Hepatocyte (in vitro differentiated cells): ENCODE measurements around the gene PTAR1. TPM values are rescaled to one million over a fixed set of nuclear protein-coding genes. Genes with fewer than 3 reads are reported as not detected.

Source experiments
- DNase-seq: peaks from one replicate; pipeline ENCODE4 v3.0.0-alpha.2; 2016; ENCODE audit warnings: low spot score
- H2AFZ ChIP-seq: fragments of 200-600 bp; sonication (generic); 2 replicates; pipeline ENCODE4 v1.6.0; 2016; ENCODE audit warnings: antibody characterized with exemption, mild to moderate bottlenecking
- H3K27ac ChIP-seq: fragments of 200-600 bp; sonication (generic); 2 replicates; pipeline ENCODE4 v1.5.1; 2016; ENCODE audit warnings: mild to moderate bottlenecking
- H3K27me3 ChIP-seq: fragments of 200-600 bp; sonication (generic); 2 replicates; pipeline ENCODE4 v1.6.1; 2016
- H3K36me3 ChIP-seq: fragments of 200-600 bp; sonication (generic); replicated peaks from 2 replicates; pipeline ENCODE4 v1.5.1; 2016; ENCODE audit warnings: low read depth; ENCODE audit not compliant: insufficient read depth
- H3K4me1 ChIP-seq: fragments of 200-600 bp; sonication (generic); 2 replicates; pipeline ENCODE4 v1.5.1; 2016; ENCODE audit warnings: mild to moderate bottlenecking, moderate library complexity; ENCODE audit not compliant: insufficient read depth
- H3K4me2 ChIP-seq: fragments of 200-600 bp; sonication (generic); 2 replicates; pipeline ENCODE4 v1.6.0; 2016
- H3K4me3 ChIP-seq: fragments of 200-600 bp; sonication (generic); 2 replicates; pipeline ENCODE4 v1.5.1; 2016; ENCODE audit warnings: mild to moderate bottlenecking
- H3K79me2 ChIP-seq: fragments of 200-600 bp; sonication (generic); 2 replicates; pipeline ENCODE4 v1.6.0; 2017; ENCODE audit warnings: mild to moderate bottlenecking
- H3K9me2 ChIP-seq: fragments of 200-600 bp; sonication (generic); replicated peaks from 2 replicates; pipeline ENCODE4 v1.6.0; 2017; ENCODE audit warnings: mild to moderate bottlenecking; ENCODE audit not compliant: insufficient read depth
- H3K9me3 ChIP-seq: fragments of 200-600 bp; sonication (generic); 2 replicates; pipeline ENCODE4 v1.5.1; 2016; ENCODE audit warnings: low read depth, mild to moderate bottlenecking
- H4K20me1 ChIP-seq: fragments of 200-600 bp; sonication (generic); 2 replicates; pipeline ENCODE4 v1.6.0; 2016; ENCODE audit warnings: mild to moderate bottlenecking; ENCODE audit not compliant: insufficient read depth, poor library complexity, severe bottlenecking
- EZH2 ChIP-seq: fragments of 200-600 bp; sonication (generic); IDR thresholded peaks from 2 replicates; pipeline ENCODE4 v1.6.1; 2016; ENCODE audit warnings: antibody characterized with exemption, mild to moderate bottlenecking, borderline replicate concordance
- EZH2phosphoT487 ChIP-seq: fragments of 200-600 bp; sonication (generic); IDR thresholded peaks from one replicate; pipeline ENCODE4 v1.6.1; 2018; ENCODE audit warnings: antibody characterized with exemption, mild to moderate bottlenecking, low read depth, moderate library complexity; ENCODE audit not compliant: unreplicated experiment, severe bottlenecking
- WGBS: methylation state at CpG from one replicate; pipeline ENCODE4 v1.1.6; 2016; ENCODE audit warnings: low lambda C conversion rate; ENCODE audit errors: missing lambda C conversion rate; 5-methylcytosine and 5-hydroxymethylcytosine counted together
- polyA plus RNA-seq: library from polyadenylated mRNA; unstranded; fragments of >200 nt; fragmentation: Nextera tagmentation; extraction: Ambion mirVana; gene quantifications from 2 replicates; pipeline ENCODE4 v1.2.1, GENCODE V29; 2016
- total RNA-seq: library from RNA; depleted of rRNA; stranded (reverse); fragments of >200 nt; gene quantifications from 2 replicates; pipeline ENCODE4 v1.2.3, GENCODE V29; 2014
- TF ChIP-seq, protein P1 (sequence below): fragments of 200-600 bp; sonication (generic); IDR thresholded peaks from 2 replicates; pipeline ENCODE4 v1.5.1; 2016; ENCODE audit warnings: antibody characterized with exemption, mild to moderate bottlenecking; ENCODE audit not compliant: poor library complexity

PTAR1 gene
- total and polyA plus RNA-seq, 2 experiments from 2014 or later = 10.8 to 75.1 TPM

DNA sequence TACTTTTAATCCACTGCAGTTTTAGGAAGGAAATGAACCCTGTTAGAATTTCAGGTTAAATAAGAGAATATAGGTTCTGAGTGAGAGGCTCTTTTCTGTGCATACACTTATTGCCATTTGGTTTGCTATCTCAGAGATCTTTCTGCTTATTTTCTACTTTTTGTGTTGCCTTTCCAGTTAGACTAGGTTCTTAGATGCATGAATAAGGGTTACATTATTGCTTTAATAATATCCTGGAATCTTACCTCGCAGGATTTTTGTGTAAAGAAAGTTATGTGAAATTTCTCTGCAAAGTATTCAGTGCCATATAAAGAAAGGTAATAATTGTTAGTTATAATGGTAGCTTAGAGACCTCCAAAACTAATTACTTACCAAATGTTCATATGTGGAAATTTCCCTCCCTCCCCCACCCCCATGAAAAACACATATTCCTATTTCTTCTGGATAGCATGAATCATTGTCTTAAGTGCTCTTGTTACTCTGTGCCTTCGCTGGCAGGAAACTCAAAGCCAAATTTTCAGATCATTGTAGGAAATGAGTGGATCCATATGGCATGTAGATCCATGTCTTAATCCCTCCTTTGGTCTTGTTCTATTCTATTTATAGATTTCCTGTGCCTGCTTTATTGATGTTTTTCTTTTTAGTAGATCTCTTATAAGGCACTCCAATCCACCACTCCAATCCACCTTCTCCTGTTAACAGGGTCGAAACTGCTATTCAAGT lies 84.9 kb downstream of the PTAR1 start:
- Histone ChIP-seq H3K4me1 (peaks cover 6% of the 10 kb centered on the region), H3K27me3 (no peaks in the 10 kb centered on the region), H2AFZ (no peak overlapping the region), H3K36me3 (no peaks in the 10 kb centered on the region), H3K9me3 (no peaks in the 10 kb centered on the region), H3K79me2 (no peaks in the 10 kb centered on the region), H3K4me2 (peak overlapping the region; percentile 1), H3K9me2 (no peaks in the 10 kb centered on the region), H3K4me3 (no peak overlapping the region), H3K27ac (peak overlapping the region; percentile 44), H4K20me1 (no peaks in the 10 kb centered on the region)
- TF ChIP-seq, protein P1, sequence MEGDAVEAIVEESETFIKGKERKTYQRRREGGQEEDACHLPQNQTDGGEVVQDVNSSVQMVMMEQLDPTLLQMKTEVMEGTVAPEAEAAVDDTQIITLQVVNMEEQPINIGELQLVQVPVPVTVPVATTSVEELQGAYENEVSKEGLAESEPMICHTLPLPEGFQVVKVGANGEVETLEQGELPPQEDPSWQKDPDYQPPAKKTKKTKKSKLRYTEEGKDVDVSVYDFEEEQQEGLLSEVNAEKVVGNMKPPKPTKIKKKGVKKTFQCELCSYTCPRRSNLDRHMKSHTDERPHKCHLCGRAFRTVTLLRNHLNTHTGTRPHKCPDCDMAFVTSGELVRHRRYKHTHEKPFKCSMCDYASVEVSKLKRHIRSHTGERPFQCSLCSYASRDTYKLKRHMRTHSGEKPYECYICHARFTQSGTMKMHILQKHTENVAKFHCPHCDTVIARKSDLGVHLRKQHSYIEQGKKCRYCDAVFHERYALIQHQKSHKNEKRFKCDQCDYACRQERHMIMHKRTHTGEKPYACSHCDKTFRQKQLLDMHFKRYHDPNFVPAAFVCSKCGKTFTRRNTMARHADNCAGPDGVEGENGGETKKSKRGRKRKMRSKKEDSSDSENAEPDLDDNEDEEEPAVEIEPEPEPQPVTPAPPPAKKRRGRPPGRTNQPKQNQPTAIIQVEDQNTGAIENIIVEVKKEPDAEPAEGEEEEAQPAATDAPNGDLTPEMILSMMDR = no peak
- no peak for TF ChIP-seq EZH2
- TF ChIP-seq EZH2phosphoT487 = no peak
- DNase-seq = no peak
- WGBS = 72% methylated on average over 3 of the region's 3 CpGs

GRCh38 chr9:69674112-69674685 lies 85.6 kb downstream of the PTAR1 start:
- H2AFZ ChIP-seq = no peak overlapping the region
- H3K9me2 ChIP-seq = no peaks in the 10 kb centered on the region
- no peak for TF ChIP-seq EZH2phosphoT487
- TF ChIP-seq, protein P1 = peak; percentile 17
- no peaks in the 10 kb centered on the region for H3K9me3 ChIP-seq
- H3K4me2 ChIP-seq = peak overlapping the region; percentile 1
- WGBS = 77% methylated on average over 11 of the region's 11 CpGs
- DNase-seq = no peak
- no peaks in the 10 kb centered on the region for H4K20me1 ChIP-seq
- peaks cover 2% of the 10 kb centered on the region for H3K27me3 ChIP-seq
- H3K27ac ChIP-seq = peak overlapping the region; percentile 7
- H3K36me3 ChIP-seq = no peaks in the 10 kb centered on the region
- H3K4me1 ChIP-seq = peaks cover 6% of the 10 kb centered on the region
- H3K79me2 ChIP-seq = no peaks in the 10 kb centered on the region
- H3K4me3 ChIP-seq = no peak overlapping the region

GRCh38 chr9:69673311-69673640 lies 86.5 kb downstream of the PTAR1 start:
- Histone ChIP-seq H3K4me3 (peak overlapping the region; percentile 23), H2AFZ (no peak overlapping the region), H3K4me2 (peak overlapping the region; percentile 98), H4K20me1 (no peaks in the 10 kb centered on the region), H3K79me2 (no peaks in the 10 kb centered on the region), H3K27ac (peak overlapping the region; percentile 83), H3K4me1 (peaks cover 6% of the 10 kb centered on the region), H3K9me3 (no peaks in the 10 kb centered on the region), H3K36me3 (no peaks in the 10 kb centered on the region), H3K9me2 (no peaks in the 10 kb centered on the region), H3K27me3 (peaks cover 10% of the 10 kb centered on the region)
- TF ChIP-seq EZH2 = no peak
- TF ChIP-seq, protein P1 = no peak
- TF ChIP-seq EZH2phosphoT487 = no peak
- 58% methylated on average over 6 of the region's 6 CpGs for WGBS
- no peak for DNase-seq
